Measurements from ENCODE around the gene ESF1. TPM values are rescaled to one million over a fixed set of nuclear protein-coding genes. Genes with fewer than 3 reads are reported as not detected.

ESF1 gene
- total RNA-seq, 2 donors from 2014 or later, result 10.4 to 11.1 TPM

DNA sequence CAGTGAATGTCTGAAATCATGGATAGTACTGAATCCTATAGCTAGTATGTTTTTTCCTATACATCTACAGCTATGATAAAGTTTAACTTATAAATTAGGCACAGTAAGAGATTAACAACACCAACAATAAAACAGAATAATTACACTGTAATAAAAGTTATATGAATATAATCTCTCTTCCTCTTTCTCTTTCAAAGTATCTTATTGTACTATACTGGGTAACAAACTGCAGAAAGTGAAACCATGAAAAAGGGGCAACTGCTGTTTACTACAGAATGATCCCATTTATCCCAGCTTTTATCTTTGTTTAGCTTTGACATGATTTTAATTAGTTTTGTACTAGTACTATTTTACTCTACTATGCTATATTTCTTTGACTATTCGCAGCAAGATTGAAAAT lies 25.8 kb downstream of the ESF1 start:
- H3K27ac ChIP-seq, result no peak overlapping the region
- no peaks in the 10 kb centered on the region for H3K4me1 ChIP-seq
- H3K27me3 ChIP-seq, result no peaks in the 10 kb centered on the region
- H3K36me3 ChIP-seq, result peaks cover 25% of the 10 kb centered on the region
- TF ChIP-seq, protein P1, sequence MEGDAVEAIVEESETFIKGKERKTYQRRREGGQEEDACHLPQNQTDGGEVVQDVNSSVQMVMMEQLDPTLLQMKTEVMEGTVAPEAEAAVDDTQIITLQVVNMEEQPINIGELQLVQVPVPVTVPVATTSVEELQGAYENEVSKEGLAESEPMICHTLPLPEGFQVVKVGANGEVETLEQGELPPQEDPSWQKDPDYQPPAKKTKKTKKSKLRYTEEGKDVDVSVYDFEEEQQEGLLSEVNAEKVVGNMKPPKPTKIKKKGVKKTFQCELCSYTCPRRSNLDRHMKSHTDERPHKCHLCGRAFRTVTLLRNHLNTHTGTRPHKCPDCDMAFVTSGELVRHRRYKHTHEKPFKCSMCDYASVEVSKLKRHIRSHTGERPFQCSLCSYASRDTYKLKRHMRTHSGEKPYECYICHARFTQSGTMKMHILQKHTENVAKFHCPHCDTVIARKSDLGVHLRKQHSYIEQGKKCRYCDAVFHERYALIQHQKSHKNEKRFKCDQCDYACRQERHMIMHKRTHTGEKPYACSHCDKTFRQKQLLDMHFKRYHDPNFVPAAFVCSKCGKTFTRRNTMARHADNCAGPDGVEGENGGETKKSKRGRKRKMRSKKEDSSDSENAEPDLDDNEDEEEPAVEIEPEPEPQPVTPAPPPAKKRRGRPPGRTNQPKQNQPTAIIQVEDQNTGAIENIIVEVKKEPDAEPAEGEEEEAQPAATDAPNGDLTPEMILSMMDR (IDR thresholded peaks at IDR 0.05), result no peak
- DNase-seq (ENCODE audit: low spot score), result no peak
- H3K4me3 ChIP-seq, result no peak overlapping the region
- no peaks in the 10 kb centered on the region for H3K9me3 ChIP-seq

DNA sequence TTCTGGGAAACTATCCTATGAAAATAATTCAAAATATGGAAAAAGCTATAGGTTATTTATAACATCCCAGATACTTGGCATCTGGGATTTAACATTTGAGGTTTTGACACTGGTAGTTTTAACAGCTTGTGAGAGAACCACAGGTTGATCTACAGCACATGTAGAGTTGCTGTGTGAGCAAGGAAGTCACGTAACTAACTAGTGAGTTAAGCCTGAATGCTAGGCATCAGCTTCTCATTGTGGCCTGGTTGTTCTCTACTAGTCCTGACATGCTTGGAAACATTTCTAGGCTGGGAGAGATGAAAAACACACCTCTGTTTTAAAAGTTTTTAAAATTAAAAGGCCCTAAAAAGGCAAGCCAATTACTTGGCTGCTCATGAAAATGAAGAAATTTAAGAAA lies 28.2 kb downstream of the ESF1 start:
- no peaks in the 10 kb centered on the region for H3K27me3 ChIP-seq
- H3K4me1 ChIP-seq, result no peaks in the 10 kb centered on the region
- H3K9me3 ChIP-seq, result no peaks in the 10 kb centered on the region
- H3K27ac ChIP-seq, result no peak overlapping the region
- no peak overlapping the region for H3K4me3 ChIP-seq
- TF ChIP-seq, protein P1 (IDR thresholded peaks at IDR 0.05), result no peak
- H3K36me3 ChIP-seq, result peaks cover 22% of the 10 kb centered on the region
- DNase-seq (ENCODE audit: low spot score), result no peak

GRCh38 chr20:13755809-13756208 lies 28.9 kb downstream of the ESF1 start:
- H3K27me3 ChIP-seq, result no peaks in the 10 kb centered on the region
- TF ChIP-seq, protein P1 (IDR thresholded peaks at IDR 0.05), result peak in 1 of 2 donors; percentile 32
- H3K9me3 ChIP-seq, result no peaks in the 10 kb centered on the region
- DNase-seq (ENCODE audit: low spot score), result no peak
- no peaks in the 10 kb centered on the region for H3K4me1 ChIP-seq
- H3K36me3 ChIP-seq, result peaks cover 22% of the 10 kb centered on the region
- no peak overlapping the region for H3K27ac ChIP-seq
- no peak overlapping the region for H3K4me3 ChIP-seq

DNA sequence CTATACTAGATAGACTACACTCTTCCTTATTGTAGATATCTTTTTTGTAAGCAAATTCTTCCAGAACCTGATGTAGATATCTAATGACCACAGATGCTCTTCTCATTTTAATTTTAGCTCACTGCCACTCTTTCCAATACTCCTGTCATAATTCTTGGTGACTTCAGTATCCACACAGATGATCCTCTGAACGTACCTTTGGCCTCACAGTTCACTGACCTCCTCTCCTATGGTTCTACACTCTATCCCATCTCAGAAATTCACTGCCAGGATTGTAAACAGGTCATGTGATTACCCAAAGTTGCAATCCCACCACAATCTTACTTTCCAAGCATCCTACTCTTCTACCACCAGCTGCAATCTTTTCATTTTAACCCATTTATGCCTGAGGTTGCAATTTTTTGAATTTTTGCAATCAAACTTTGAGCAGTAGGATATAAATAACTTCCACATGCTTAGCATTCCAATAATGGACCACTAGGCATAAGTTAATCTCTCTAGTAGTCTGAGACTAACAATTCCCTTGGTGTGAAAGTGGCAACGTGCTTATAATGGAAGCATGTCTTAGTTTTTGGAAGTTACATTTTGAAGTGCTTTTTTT lies 31.2 kb downstream of the ESF1 start:
- Histone ChIP-seq H3K36me3 (peaks cover 9% of the 10 kb centered on the region), H3K4me1 (no peaks in the 10 kb centered on the region), H3K9me3 (no peaks in the 10 kb centered on the region), H3K27ac (no peak overlapping the region), H3K4me3 (no peak overlapping the region), H3K27me3 (no peaks in the 10 kb centered on the region)
- DNase-seq (ENCODE audit: low spot score), result no peak
- TF ChIP-seq, protein P1 (IDR thresholded peaks at IDR 0.05), result no peak

DNA sequence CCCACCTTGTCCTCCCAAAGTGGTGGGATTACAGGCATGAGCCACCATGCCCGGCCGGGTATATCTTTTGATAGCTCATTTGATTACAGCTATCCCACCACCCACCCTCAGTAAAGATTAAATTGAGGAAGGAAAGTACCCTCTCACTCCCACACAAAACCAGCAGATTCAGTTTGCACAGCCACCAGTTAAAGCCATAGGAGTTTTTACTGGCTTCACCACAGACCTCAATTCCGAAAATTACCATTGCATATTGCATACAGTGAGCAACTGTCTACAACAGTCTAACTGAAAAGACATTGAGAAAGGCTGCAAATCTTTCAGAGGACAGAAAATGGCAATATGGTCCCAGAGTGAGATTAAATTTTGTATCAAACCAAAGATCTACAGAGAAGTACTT lies 34.9 kb downstream of the ESF1 start:
- H3K36me3 ChIP-seq, result no peaks in the 10 kb centered on the region

More for the DNA sequence above, 34.9 kb downstream of the ESF1 start:
- Histone ChIP-seq H3K4me3 (no peak overlapping the region), H3K9me3 (no peaks in the 10 kb centered on the region), H3K27ac (no peak overlapping the region), H3K4me1 (no peaks in the 10 kb centered on the region), H3K27me3 (no peaks in the 10 kb centered on the region)
- DNase-seq (ENCODE audit: low spot score), result no peak
- TF ChIP-seq, protein P1 (IDR thresholded peaks at IDR 0.05), result no peak
